WTC11 (cell line): ENCODE results near the gene RAB13.

Source experiments
- ATF1 ChIP-seq: sonication (generic); formaldehyde crosslinking; IDR thresholded peaks from 2 replicates; pipeline ENCODE4 v1.8.1; 2023; ENCODE audit warnings: mild to moderate bottlenecking, moderate library complexity, missing genetic modification reagents
- ATF3 ChIP-seq: sonication (generic); formaldehyde crosslinking; conservative IDR thresholded peaks from 2 replicates; pipeline ENCODE4 v1.8.1; 2022; ENCODE audit warnings: mild to moderate bottlenecking, missing genetic modification reagents
- CREB1 ChIP-seq: sonication (generic); formaldehyde crosslinking; IDR thresholded peaks from 2 replicates; pipeline ENCODE4 v1.8.0; 2023; ENCODE audit warnings: mild to moderate bottlenecking, missing genetic modification reagents
- CREM ChIP-seq: sonication (generic); formaldehyde crosslinking; IDR thresholded peaks from 2 replicates; pipeline ENCODE4 v1.8.1; 2022; ENCODE audit warnings: mild to moderate bottlenecking, missing genetic modification reagents, moderate library complexity
- CTCF ChIP-seq: fragments of 200-600 bp; IDR thresholded peaks from 2 replicates; pipeline ENCODE4 v1.8.0; 2022; ENCODE audit warnings: antibody characterized with exemption
- IRF1 ChIP-seq: sonication (generic); formaldehyde crosslinking; IDR thresholded peaks from 2 replicates; pipeline ENCODE4 v1.8.0; 2023; ENCODE audit warnings: missing genetic modification reagents
- PRDM15 ChIP-seq: sonication (generic); formaldehyde crosslinking; IDR thresholded peaks from 2 replicates; pipeline ENCODE4 v1.8.0; 2022; ENCODE audit warnings: missing genetic modification reagents
- SP1 ChIP-seq: sonication (generic); formaldehyde crosslinking; conservative IDR thresholded peaks from 2 replicates; pipeline ENCODE4 v1.8.1; 2022; ENCODE audit warnings: missing genetic modification reagents
- ZNF416 ChIP-seq: fragments of 250-450 bp; sonication (Bioruptor Pico); IDR thresholded peaks from 2 replicates; pipeline ENCODE4 v1.9.0; 2021; ENCODE audit warnings: mild to moderate bottlenecking, inconsistent platforms
- ZNF423 ChIP-seq: fragments of 250-450 bp; sonication (Bioruptor Pico); IDR thresholded peaks from 2 replicates; pipeline ENCODE4 v2.1.2; 2022; ENCODE audit warnings: mild to moderate bottlenecking, moderate library complexity

GRCh38 chr1:153944827-153945117 is 41.4 kb downstream of the RAB13 start:
- TF ChIP-seq IRF1 (CRISPR knock-in tag) (no peak), PRDM15 (no peak), ATF1 (no peak), SP1 (CRISPR knock-in tag) (no peak), ATF3 (no peak), CTCF (no peak), CREB1 (no peak), ZNF423 (CRISPR knock-in tag) (no peak), CREM (no peak), ZNF416 (CRISPR knock-in tag) (no peak)
